GM12878 (cell line): ENCODE measurements around the gene BLCAP. TPM values are rescaled to one million over a fixed set of nuclear protein-coding genes. Genes with fewer than 3 reads are reported as not detected.

Source experiments
- ATAC-seq: fragments of 200-7000 bp; cut with Tn5 transposase; 3 replicates; pipeline ENCODE4 v1.9.1; 2020; ENCODE audit warnings: mild to moderate bottlenecking, moderate library complexity
- BruUV-seq: library from RNA; stranded (reverse); fragments of 400-500 nt; replicated peaks from 2 replicates; lab custom pipeline; 2021; lab: Mats Ljungman, UMichigan
- CTCF ChIA-PET: fragments of 300-600 bp; sonication (Branson Sonifier 250); formaldehyde crosslinking; extraction: SDS; loops from one replicate; lab custom pipeline; 2021; ENCODE audit warnings: inconsistent platforms; lab: Yijun Ruan, JAX
- POLR2A ChIA-PET: fragments of 350-600 bp; formaldehyde crosslinking; extraction: SDS; loops from one replicate; lab custom pipeline; 2021; ENCODE audit warnings: inconsistent platforms; lab: Charles Lee
- RAD21 ChIA-PET: fragments of 300-600 bp; sonication (Branson Sonifier 250); formaldehyde crosslinking; loops from one replicate; lab custom pipeline; 2023; ENCODE audit warnings: antibody characterized with exemption; ENCODE audit not compliant: unreplicated experiment; lab: Charles Lee
- SMC1A ChIA-PET: fragments of 300-600 bp; sonication (Branson Sonifier 250); formaldehyde crosslinking; loops from one replicate; lab custom pipeline; 2023; ENCODE audit not compliant: unreplicated experiment, uncharacterized antibody; lab: Charles Lee
- DNase-seq: peaks from one replicate; pipeline ENCODE4 v3.0.0-alpha.2; 2011; ENCODE audit warnings: low read depth, low spot score
- FAIRE-seq: peaks from 3 replicates; lab custom pipeline; 2011; peaks lifted over from hg19 to GRCh38; lab: Jason Lieb, UNC
- H2AFZ ChIP-seq: 2 replicates; pipeline ENCODE4 v1.6.0; 2011; ENCODE audit warnings: low read depth, low read length, control low read depth; ENCODE audit not compliant: control insufficient read depth
- H3K27ac ChIP-seq: 2 replicates; pipeline ENCODE4 v1.5.1; 2011; ENCODE audit warnings: control low read depth; ENCODE audit not compliant: control insufficient read depth, insufficient read depth
- H3K27me3 ChIP-seq, 2 experiments: replicated peaks in 1 of 2; 2 replicates each; pipeline versions ENCODE4 v1.6.0 to v1.6.1; 2011; ENCODE audit warnings: low read length in 1 of 2; ENCODE audit not compliant: control insufficient read depth in 2 of 2, insufficient read depth in 2 of 2
- H3K36me3 ChIP-seq, 2 experiments: 2 replicates each; pipeline ENCODE4 v1.5.1; 2011; ENCODE audit warnings: low read length in 1 of 2; ENCODE audit not compliant: control insufficient read depth in 2 of 2, insufficient read depth in 2 of 2
- H3K4me1 ChIP-seq: 2 replicates; pipeline ENCODE4 v1.6.1; 2011; ENCODE audit warnings: mild to moderate bottlenecking, low read length, moderate library complexity, mixed read lengths; ENCODE audit not compliant: control insufficient read depth, insufficient read depth
- H3K4me2 ChIP-seq: 2 replicates; pipeline ENCODE4 v1.6.0; 2011; ENCODE audit warnings: control low read depth; ENCODE audit not compliant: control insufficient read depth, insufficient read depth
- H3K4me3 ChIP-seq: fragments of 200-600 bp; sonication (generic); 2 replicates; pipeline ENCODE4 v1.5.1; 2016
- H3K79me2 ChIP-seq: 2 replicates; pipeline ENCODE4 v1.6.0; 2011; ENCODE audit warnings: low read length; ENCODE audit not compliant: control insufficient read depth, insufficient read depth
- H3K9ac ChIP-seq: 2 replicates; pipeline ENCODE4 v1.8.0; 2011; ENCODE audit warnings: low read length, control low read depth, mixed read lengths; ENCODE audit not compliant: control insufficient read depth, insufficient read depth
- H3K9me3 ChIP-seq: replicated peaks from 3 replicates; pipeline ENCODE4 v1.5.1; 2011; ENCODE audit warnings: mild to moderate bottlenecking, low read length; ENCODE audit not compliant: control insufficient read depth, insufficient read depth
- H4K20me1 ChIP-seq: 2 replicates; pipeline ENCODE4 v1.6.0; 2011; ENCODE audit not compliant: control insufficient read depth, insufficient read depth
- BACH1 ChIP-seq: fragments of 450-650 bp; IDR thresholded peaks from 2 replicates; pipeline ENCODE4 v1.6.1; 2017; ENCODE audit warnings: mild to moderate bottlenecking, borderline replicate concordance
- BCL3 ChIP-seq: IDR thresholded peaks from 2 replicates; pipeline ENCODE4 v1.6.1; 2011; ENCODE audit warnings: borderline replicate concordance, low read depth, mild to moderate bottlenecking, moderate library complexity, low read length; ENCODE audit not compliant: insufficient read depth, poor library complexity, severe bottlenecking
- BMI1 ChIP-seq: fragments of 450-650 bp; IDR thresholded peaks from 2 replicates; pipeline ENCODE4 v1.6.1; 2016; ENCODE audit warnings: mild to moderate bottlenecking, moderate library complexity, borderline replicate concordance
- GABPA ChIP-seq: IDR thresholded peaks from 2 replicates; pipeline ENCODE4 v1.6.1; 2014; ENCODE audit warnings: antibody characterized with exemption, low read depth, mild to moderate bottlenecking, inconsistent platforms
- HCFC1 ChIP-seq: fragments of 150-350 bp; IDR thresholded peaks from 2 replicates; pipeline ENCODE4 v1.6.1; 2014; ENCODE audit warnings: low read length
- LARP7 ChIP-seq: fragments of 450-650 bp; IDR thresholded peaks from 2 replicates; pipeline ENCODE4 v1.6.1; 2017; ENCODE audit warnings: mild to moderate bottlenecking
- PML ChIP-seq: IDR thresholded peaks from 2 replicates; pipeline ENCODE4 v1.6.1; 2012; ENCODE audit warnings: low read length, inconsistent platforms
- POLR2AphosphoS5 ChIP-seq: IDR thresholded peaks from 2 replicates; pipeline ENCODE4 v1.6.1; 2011; ENCODE audit warnings: mild to moderate bottlenecking, low read length, inconsistent platforms
- RBBP5 ChIP-seq: fragments of 200-600 bp; sonication (generic); conservative IDR thresholded peaks from 2 replicates; pipeline ENCODE4 v1.6.1; 2016
- RELA ChIP-seq: fragments of 450-650 bp; IDR thresholded peaks from 2 replicates; pipeline ENCODE4 v1.8.0; 2014; ENCODE audit warnings: borderline replicate concordance; ENCODE audit not compliant: partially characterized antibody
- SIN3A ChIP-seq: IDR thresholded peaks from 2 replicates; pipeline ENCODE4 v1.6.1; 2012; ENCODE audit warnings: low read depth, low read length, improper control_type of control experiment
- SMARCA5 ChIP-seq: fragments of 450-650 bp; IDR thresholded peaks from 2 replicates; pipeline ENCODE4 v1.6.1; 2017; ENCODE audit warnings: mild to moderate bottlenecking
- SP1 ChIP-seq: IDR thresholded peaks from one replicate; pipeline ENCODE4 v1.6.1; 2011; ENCODE audit warnings: low read depth, low read length
- STAT3 ChIP-seq: IDR thresholded peaks from 2 replicates; pipeline ENCODE4 v1.6.1; 2011; ENCODE audit warnings: low read depth, low read length, improper control_type of control experiment
- WRNIP1 ChIP-seq: IDR thresholded peaks from 2 replicates; pipeline ENCODE4 v1.6.1; 2011; ENCODE audit warnings: low read depth, low read length, improper control_type of control experiment, borderline replicate concordance
- YBX1 ChIP-seq: fragments of 450-650 bp; IDR thresholded peaks from 2 replicates; pipeline ENCODE4 v1.6.1; 2016; ENCODE audit warnings: antibody characterized with exemption
- WGBS: methylation state at CpG from one replicate; pipeline ENCODE4 v1.1.6; 2016; ENCODE audit warnings: low lambda C conversion rate; ENCODE audit not compliant: insufficient replicate concordance, insufficient coverage; ENCODE audit errors: missing lambda C conversion rate; 5-methylcytosine and 5-hydroxymethylcytosine counted together
- in situ Hi-C: fragments of 300-500 bp; cut with MboI; formaldehyde crosslinking; loops from 9 replicates; pipeline ENCODE4 v1.14.3; 2018; ENCODE audit warnings: mixed read lengths
- intact Hi-C: fragments of 100-400 bp; cut with micrococcal nuclease; formaldehyde crosslinking; loops from one replicate; pipeline ENCODE4 v1.14.2; 2022; ENCODE audit not compliant: unreplicated experiment
- polyA plus RNA-seq, 11 experiments: library from polyadenylated mRNA; depleted of rRNA in 4 of 11; unstranded in 6 of 11; stranded (reverse) in 5 of 11; fragments of >200 nt; fragmentation: Nextera tagmentation in 4 of 11; fragmentation: Illumina TruSeq in 1 of 11; extraction: Ambion mirVana in 4 of 11; extraction: Trizol in 1 of 11; gene quantifications; 1 replicate in 1 of 11; 2 replicates in 10 of 11; pipeline versions ENCODE4 v1.2.1 to v1.2.3, GENCODE V29; 2011 to 2016; ENCODE audit warnings: inconsistent platforms in 2 of 11, missing spikeins in 2 of 11, low read depth in 1 of 11
- total RNA-seq, 4 experiments: library from RNA; depleted of rRNA in 3 of 4; stranded (reverse); fragments of >200 nt in 3 of 4; fragmentation: Illumina TruSeq in 1 of 4; extraction: Trizol in 1 of 4; gene quantifications; 2 replicates each; pipeline versions ENCODE4 v1.2.1 to v1.2.3, GENCODE V29; 2013 to 2021

BLCAP gene
- total and polyA plus RNA-seq, 10 of the 15 experiments (the other 5 are each of a cell fraction or from before 2014, with no cell fraction given) = 24.6 to 62.3 (median 47.3) TPM

GRCh38 chr20:37481610-37482009, 46.1 kb downstream of the BLCAP start:
- Histone ChIP-seq H3K9ac (no peak overlapping the region), H2AFZ (no peak overlapping the region), H3K36me3 (no peaks in the 10 kb centered on the region), H3K4me2 (no peak overlapping the region), H3K9me3 (no peaks in the 10 kb centered on the region), H3K27me3 (no peaks in the 10 kb centered on the region), H3K79me2 (no peaks in the 10 kb centered on the region), H3K4me3 (no peak overlapping the region), H4K20me1 (no peaks in the 10 kb centered on the region; the same call in 1 of the 2 replicates), H3K4me1 (no peaks in the 10 kb centered on the region), H3K27ac (no peak overlapping the region)
- ChIA-PET SMC1A (no interaction called here), RAD21 (no interaction called here), POLR2A (interaction anchor here (0.6 kb wide), 1 partner anchor 9 kb away, joined by 5 read pairs; no protein-coding TSS in a partner anchor), CTCF (no interaction called here)
- BruUV-seq = no TSS peak
- TF ChIP-seq RELA (no peak), GABPA (no peak), LARP7 (no peak), BCL3 (no peak), POLR2AphosphoS5 (no peak), SIN3A (no peak), BACH1 (no peak), RBBP5 (no peak), STAT3 (no peak), HCFC1 (no peak), SMARCA5 (no peak), SP1 (no peak), YBX1 (no peak), PML (no peak), BMI1 (no peak), WRNIP1 (no peak)
- FAIRE-seq (no peak), ATAC-seq (no peak), DNase-seq (no peak)
- WGBS = 32% methylated on average over 5 of the region's 5 CpGs
- in situ Hi-C loops (no loop called here), intact Hi-C loops (no loop called here)
